HG02678 (cell line): ENCODE data around the gene TMEM222.

Source experiments
- ATAC-seq: cut with Tn5 transposase; IDR thresholded peaks from one replicate; pipeline ENCODE4 v1.9.1; 2021; ENCODE audit warnings: mild to moderate bottlenecking, moderate library complexity; ENCODE audit not compliant: unreplicated experiment

TMEM222 gene

GRCh38 chr1:27358038-27358927 lies 36.3 kb downstream of the TMEM222 start:
- ATAC-seq: no peak

GRCh38 chr1:27358928-27359313 lies 37.0 kb downstream of the TMEM222 start:
- no peak for ATAC-seq

GRCh38 chr1:27359822-27360158 lies 37.8 kb downstream of the TMEM222 start:
- no peak for ATAC-seq

GRCh38 chr1:27360159-27361043 lies 38.4 kb downstream of the TMEM222 start:
- ATAC-seq: no peak

- ATAC-seq: no peak
Observed at GRCh38 chr1:27361044-27361402, 39.1 kb downstream of the TMEM222 start.

GRCh38 chr1:27361553-27361952 lies 39.6 kb downstream of the TMEM222 start:
- ATAC-seq: no peak

GRCh38 chr1:27363766-27364695 lies 42.1 kb downstream of the TMEM222 start:
- no peak for ATAC-seq

GRCh38 chr1:27364696-27365371 lies 42.9 kb downstream of the TMEM222 start:
- ATAC-seq: peak; percentile 3

GRCh38 chr1:27365372-27366112 lies 43.6 kb downstream of the TMEM222 start:
- peak; percentile 37 for ATAC-seq

GRCh38 chr1:27366113-27366410 lies 44.1 kb downstream of the TMEM222 start:
- ATAC-seq: peak; percentile 31

GRCh38 chr1:27366411-27367159 lies 44.6 kb downstream of the TMEM222 start, which contains the start of gene MAP3K6:
TSS of gene MAP3K6 (minus strand) at chr1:27366961. CDS start at chr1:27366597, 364 bp downstream.
- peak; percentile 43 for ATAC-seq

- no peak for ATAC-seq
Observed at GRCh38 chr1:27367160-27367650, 45.2 kb downstream of the TMEM222 start.

GRCh38 chr1:27368869-27369582 lies 47.1 kb downstream of the TMEM222 start:
- no peak for ATAC-seq

- no peak for ATAC-seq
Observed at GRCh38 chr1:27372022-27372807, 50.3 kb downstream of the TMEM222 start.

GRCh38 chr1:27372808-27373690 lies 51.1 kb downstream of the TMEM222 start:
- ATAC-seq: no peak

GRCh38 chr1:27374362-27375086 lies 52.6 kb downstream of the TMEM222 start, which contains the start of gene FCN3:
TSS of gene FCN3 (minus strand) at chr1:27374824. CDS start at chr1:27374818, 6 bp downstream.
- no peak for ATAC-seq
